Sigmoid colon (tissue), 4 donors: ENCODE measurements around the gene DUSP11.

Experiments used
- EP300 ChIP-seq, 4 donors: sonication (generic); formaldehyde crosslinking; IDR thresholded peaks; one replicate each; pipeline ENCODE4 v1.6.1; 2017; ENCODE audit warnings: antibody characterized with exemption in 4 of 4
- POLR2A ChIP-seq, 2 donors: fragments of 450-650 bp; IDR thresholded peaks; one replicate each; pipeline ENCODE4 v1.6.1; 2016; ENCODE audit warnings: antibody characterized with exemption in 2 of 2, mild to moderate bottlenecking in 2 of 2, moderate library complexity in 2 of 2
- POLR2AphosphoS5 ChIP-seq, 4 donors: sonication (generic); formaldehyde crosslinking; IDR thresholded peaks; one replicate each; pipeline ENCODE4 v1.6.1; 2017; ENCODE audit warnings: antibody characterized with exemption in 4 of 4
- TF ChIP-seq, protein P1 (sequence below), 4 experiments: fragments of 450-650 bp in 3 of 4; fragments of 200-600 bp in 1 of 4; IDR thresholded peaks; one replicate each; pipeline ENCODE4 v1.5.1; 2016 to 2019; ENCODE audit warnings: antibody characterized with exemption in 4 of 4, mild to moderate bottlenecking in 3 of 4, moderate library complexity in 2 of 4

DNA sequence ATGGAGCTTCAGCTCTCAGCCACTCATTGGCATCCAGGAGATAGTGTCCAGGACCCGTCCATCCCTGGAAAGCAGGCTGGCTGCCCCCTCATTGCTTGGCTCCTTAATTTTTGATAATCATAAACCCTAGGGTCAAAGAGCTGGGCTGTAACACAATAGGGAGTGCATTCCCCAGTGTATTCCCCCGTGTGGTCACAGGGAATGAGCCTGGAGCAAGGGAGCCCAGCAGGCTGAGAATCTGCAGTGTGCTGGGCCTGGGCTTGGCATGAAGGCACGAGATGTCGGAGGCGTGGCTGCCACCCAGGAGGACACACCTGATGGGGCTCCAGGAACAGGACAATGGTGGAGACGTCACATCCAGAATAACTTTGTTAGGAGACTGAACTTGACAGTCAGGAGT is 61.5 kb downstream of the DUSP11 start:
- TF ChIP-seq EP300 (IDR thresholded peaks at IDR 0.05) (no peak), POLR2A (IDR thresholded peaks at IDR 0.05) (no peak), POLR2AphosphoS5 (IDR thresholded peaks at IDR 0.05) (no peak)
- TF ChIP-seq, protein P1, sequence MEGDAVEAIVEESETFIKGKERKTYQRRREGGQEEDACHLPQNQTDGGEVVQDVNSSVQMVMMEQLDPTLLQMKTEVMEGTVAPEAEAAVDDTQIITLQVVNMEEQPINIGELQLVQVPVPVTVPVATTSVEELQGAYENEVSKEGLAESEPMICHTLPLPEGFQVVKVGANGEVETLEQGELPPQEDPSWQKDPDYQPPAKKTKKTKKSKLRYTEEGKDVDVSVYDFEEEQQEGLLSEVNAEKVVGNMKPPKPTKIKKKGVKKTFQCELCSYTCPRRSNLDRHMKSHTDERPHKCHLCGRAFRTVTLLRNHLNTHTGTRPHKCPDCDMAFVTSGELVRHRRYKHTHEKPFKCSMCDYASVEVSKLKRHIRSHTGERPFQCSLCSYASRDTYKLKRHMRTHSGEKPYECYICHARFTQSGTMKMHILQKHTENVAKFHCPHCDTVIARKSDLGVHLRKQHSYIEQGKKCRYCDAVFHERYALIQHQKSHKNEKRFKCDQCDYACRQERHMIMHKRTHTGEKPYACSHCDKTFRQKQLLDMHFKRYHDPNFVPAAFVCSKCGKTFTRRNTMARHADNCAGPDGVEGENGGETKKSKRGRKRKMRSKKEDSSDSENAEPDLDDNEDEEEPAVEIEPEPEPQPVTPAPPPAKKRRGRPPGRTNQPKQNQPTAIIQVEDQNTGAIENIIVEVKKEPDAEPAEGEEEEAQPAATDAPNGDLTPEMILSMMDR (IDR thresholded peaks at IDR 0.05), result no peak
